GM12878 (cell line): ENCODE data around the gene PINK1. TPM values are rescaled to one million over a fixed set of nuclear protein-coding genes. Genes with fewer than 3 reads are reported as not detected.

Experiments
- ATAC-seq: fragments of 200-7000 bp; cut with Tn5 transposase; 3 replicates; pipeline ENCODE4 v1.9.1; 2020; ENCODE audit warnings: mild to moderate bottlenecking, moderate library complexity
- BruUV-seq: library from RNA; stranded (reverse); fragments of 400-500 nt; replicated peaks from 2 replicates; lab custom pipeline; 2021; lab: Mats Ljungman, UMichigan
- CTCF ChIA-PET: fragments of 300-600 bp; sonication (Branson Sonifier 250); formaldehyde crosslinking; extraction: SDS; loops from one replicate; lab custom pipeline; 2021; ENCODE audit warnings: inconsistent platforms; lab: Yijun Ruan, JAX
- POLR2A ChIA-PET: fragments of 350-600 bp; formaldehyde crosslinking; extraction: SDS; loops from one replicate; lab custom pipeline; 2021; ENCODE audit warnings: inconsistent platforms; lab: Charles Lee
- RAD21 ChIA-PET: fragments of 300-600 bp; sonication (Branson Sonifier 250); formaldehyde crosslinking; loops from one replicate; lab custom pipeline; 2023; ENCODE audit warnings: antibody characterized with exemption; ENCODE audit not compliant: unreplicated experiment; lab: Charles Lee
- SMC1A ChIA-PET: fragments of 300-600 bp; sonication (Branson Sonifier 250); formaldehyde crosslinking; loops from one replicate; lab custom pipeline; 2023; ENCODE audit not compliant: unreplicated experiment, uncharacterized antibody; lab: Charles Lee
- DNase-seq: peaks from one replicate; pipeline ENCODE4 v3.0.0-alpha.2; 2011; ENCODE audit warnings: low read depth, low spot score
- FAIRE-seq: peaks from 3 replicates; lab custom pipeline; 2011; peaks lifted over from hg19 to GRCh38; lab: Jason Lieb, UNC
- H2AFZ ChIP-seq: 2 replicates; pipeline ENCODE4 v1.6.0; 2011; ENCODE audit warnings: low read depth, low read length, control low read depth; ENCODE audit not compliant: control insufficient read depth
- H3K27ac ChIP-seq: 2 replicates; pipeline ENCODE4 v1.5.1; 2011; ENCODE audit warnings: control low read depth; ENCODE audit not compliant: control insufficient read depth, insufficient read depth
- H3K27me3 ChIP-seq, 2 experiments: replicated peaks in 1 of 2; 2 replicates each; pipeline versions ENCODE4 v1.6.0 to v1.6.1; 2011; ENCODE audit warnings: low read length in 1 of 2; ENCODE audit not compliant: control insufficient read depth in 2 of 2, insufficient read depth in 2 of 2
- H3K36me3 ChIP-seq, 2 experiments: 2 replicates each; pipeline ENCODE4 v1.5.1; 2011; ENCODE audit warnings: low read length in 1 of 2; ENCODE audit not compliant: control insufficient read depth in 2 of 2, insufficient read depth in 2 of 2
- H3K4me1 ChIP-seq: 2 replicates; pipeline ENCODE4 v1.6.1; 2011; ENCODE audit warnings: mild to moderate bottlenecking, low read length, moderate library complexity, mixed read lengths; ENCODE audit not compliant: control insufficient read depth, insufficient read depth
- H3K4me2 ChIP-seq: 2 replicates; pipeline ENCODE4 v1.6.0; 2011; ENCODE audit warnings: control low read depth; ENCODE audit not compliant: control insufficient read depth, insufficient read depth
- H3K4me3 ChIP-seq: fragments of 200-600 bp; sonication (generic); 2 replicates; pipeline ENCODE4 v1.5.1; 2016
- H3K79me2 ChIP-seq: 2 replicates; pipeline ENCODE4 v1.6.0; 2011; ENCODE audit warnings: low read length; ENCODE audit not compliant: control insufficient read depth, insufficient read depth
- H3K9ac ChIP-seq: 2 replicates; pipeline ENCODE4 v1.8.0; 2011; ENCODE audit warnings: low read length, control low read depth, mixed read lengths; ENCODE audit not compliant: control insufficient read depth, insufficient read depth
- H3K9me3 ChIP-seq: replicated peaks from 3 replicates; pipeline ENCODE4 v1.5.1; 2011; ENCODE audit warnings: mild to moderate bottlenecking, low read length; ENCODE audit not compliant: control insufficient read depth, insufficient read depth
- H4K20me1 ChIP-seq: 2 replicates; pipeline ENCODE4 v1.6.0; 2011; ENCODE audit not compliant: control insufficient read depth, insufficient read depth
- BCL11A ChIP-seq: IDR thresholded peaks from 2 replicates; pipeline ENCODE4 v1.6.1; 2011; ENCODE audit warnings: low read depth, low read length
- CREB1 ChIP-seq: IDR thresholded peaks from 2 replicates; pipeline ENCODE4 v1.6.1; 2012; ENCODE audit warnings: low read depth, mild to moderate bottlenecking, inconsistent platforms
- EED ChIP-seq: sonication (generic); IDR thresholded peaks from 2 replicates; pipeline ENCODE4 v1.6.1; 2016; ENCODE audit warnings: antibody characterized with exemption, low read depth
- ESRRA ChIP-seq: IDR thresholded peaks from 2 replicates; pipeline ENCODE4 v1.6.1; 2012; ENCODE audit warnings: mild to moderate bottlenecking, low read length, improper control_type of control experiment
- GATAD2B ChIP-seq: fragments of 450-650 bp; conservative IDR thresholded peaks from 2 replicates; pipeline ENCODE4 v1.6.1; 2017; ENCODE audit warnings: low read depth, mild to moderate bottlenecking, moderate library complexity
- HDAC6 ChIP-seq: fragments of 200-600 bp; sonication (generic); IDR thresholded peaks from one replicate; pipeline ENCODE4 v1.8.0; 2017; ENCODE audit warnings: antibody characterized with exemption; ENCODE audit not compliant: unreplicated experiment
- HDGF ChIP-seq: fragments of 450-650 bp; IDR thresholded peaks from 2 replicates; pipeline ENCODE4 v1.6.1; 2016; ENCODE audit warnings: antibody characterized with exemption
- IRF4 ChIP-seq: IDR thresholded peaks from 2 replicates; pipeline ENCODE4 v1.6.1; 2011; ENCODE audit warnings: low read depth, low read length
- MYC ChIP-seq: IDR thresholded peaks from 2 replicates; pipeline ENCODE4 v1.6.1; 2011; ENCODE audit warnings: mild to moderate bottlenecking, low read length, moderate library complexity, inconsistent platforms; ENCODE audit not compliant: insufficient read depth, insufficient replicate concordance, insufficient read length, severe bottlenecking
- NBN ChIP-seq: fragments of 450-650 bp; IDR thresholded peaks from 2 replicates; pipeline ENCODE4 v1.6.1; 2016
- NR2F1 ChIP-seq: fragments of 450-650 bp; conservative IDR thresholded peaks from 2 replicates; pipeline ENCODE4 v1.6.1; 2017; ENCODE audit warnings: mild to moderate bottlenecking
- SMAD1 ChIP-seq: fragments of 450-650 bp; IDR thresholded peaks from 2 replicates; pipeline ENCODE4 v1.6.1; 2018; ENCODE audit warnings: mild to moderate bottlenecking, low read depth; ENCODE audit not compliant: partially characterized antibody
- SREBF1 ChIP-seq: IDR thresholded peaks from 2 replicates; pipeline ENCODE4 v1.6.1; 2012; ENCODE audit warnings: mild to moderate bottlenecking, low read length
- YY1 ChIP-seq: IDR thresholded peaks from 2 replicates; pipeline ENCODE4 v1.6.1; 2011; ENCODE audit warnings: low read depth, mild to moderate bottlenecking, low read length
- WGBS: methylation state at CpG from one replicate; pipeline ENCODE4 v1.1.6; 2016; ENCODE audit warnings: low lambda C conversion rate; ENCODE audit not compliant: insufficient replicate concordance, insufficient coverage; ENCODE audit errors: missing lambda C conversion rate; 5-methylcytosine and 5-hydroxymethylcytosine counted together
- in situ Hi-C: fragments of 300-500 bp; cut with MboI; formaldehyde crosslinking; loops from 9 replicates; pipeline ENCODE4 v1.14.3; 2018; ENCODE audit warnings: mixed read lengths
- intact Hi-C: fragments of 100-400 bp; cut with micrococcal nuclease; formaldehyde crosslinking; loops from one replicate; pipeline ENCODE4 v1.14.2; 2022; ENCODE audit not compliant: unreplicated experiment
- polyA plus RNA-seq, 11 experiments: library from polyadenylated mRNA; depleted of rRNA in 4 of 11; unstranded in 6 of 11; stranded (reverse) in 5 of 11; fragments of >200 nt; fragmentation: Nextera tagmentation in 4 of 11; fragmentation: Illumina TruSeq in 1 of 11; extraction: Ambion mirVana in 4 of 11; extraction: Trizol in 1 of 11; gene quantifications; 1 replicate in 1 of 11; 2 replicates in 10 of 11; pipeline versions ENCODE4 v1.2.1 to v1.2.3, GENCODE V29; 2011 to 2016; ENCODE audit warnings: inconsistent platforms in 2 of 11, missing spikeins in 2 of 11, low read depth in 1 of 11
- total RNA-seq, 4 experiments: library from RNA; depleted of rRNA in 3 of 4; stranded (reverse); fragments of >200 nt in 3 of 4; fragmentation: Illumina TruSeq in 1 of 4; extraction: Trizol in 1 of 4; gene quantifications; 2 replicates each; pipeline versions ENCODE4 v1.2.1 to v1.2.3, GENCODE V29; 2013 to 2021
- TF ChIP-seq, protein P1 (sequence below): IDR thresholded peaks from 2 replicates; pipeline ENCODE4 v1.6.1; 2011; ENCODE audit warnings: borderline replicate concordance, low read depth, mild to moderate bottlenecking, moderate library complexity, low read length; ENCODE audit not compliant: insufficient read depth, poor library complexity, severe bottlenecking
- TF ChIP-seq, protein P2 (sequence below): fragments of 450-650 bp; IDR thresholded peaks from 2 replicates; pipeline ENCODE4 v1.6.1; 2018; ENCODE audit warnings: borderline replicate concordance, mild to moderate bottlenecking; ENCODE audit not compliant: partially characterized antibody
- TF ChIP-seq, protein P3 (sequence below): IDR thresholded peaks from 2 replicates; pipeline ENCODE4 v1.6.1; 2012; ENCODE audit warnings: low read depth, low read length, improper control_type of control experiment

The PINK1 gene
- total and polyA plus RNA-seq, 10 of the 15 experiments (the other 5 are each of a cell fraction or from before 2014, with no cell fraction given), result 0.42 to 4.4 (median 1.9) TPM; not detected in 1

DNA sequence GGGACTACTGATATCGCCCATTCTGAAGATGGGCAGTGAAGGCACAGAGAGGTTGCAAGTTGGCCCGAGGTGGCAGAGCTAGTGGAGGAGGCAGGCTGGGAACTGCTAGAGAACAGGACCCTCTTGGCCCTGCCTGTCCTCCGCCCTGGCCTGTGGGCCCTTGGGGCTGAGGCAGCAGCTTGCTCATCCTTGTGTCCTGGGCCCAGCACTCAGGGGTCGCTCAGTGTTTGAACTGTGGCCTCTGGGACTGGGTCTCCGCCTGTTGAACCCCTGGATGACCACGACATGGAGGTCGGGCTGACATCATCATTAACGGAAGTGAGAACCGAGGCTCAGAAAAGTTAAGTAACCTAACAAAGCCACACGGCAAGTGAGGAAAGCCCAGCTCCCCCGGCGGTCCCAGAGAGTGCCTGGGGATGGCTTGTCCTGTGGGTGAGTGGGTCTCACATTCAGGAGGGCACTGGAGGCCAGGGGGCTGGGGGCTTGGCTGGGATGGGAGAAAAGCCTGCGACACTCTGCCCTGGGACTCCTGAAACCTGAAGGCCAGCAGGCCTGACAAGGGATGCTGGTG, 50.9 kb downstream of the PINK1 start:
- BruUV-seq, result no TSS peak
- Histone ChIP-seq H3K9me3 (no peaks in the 10 kb centered on the region), H4K20me1 (no peaks in the 10 kb centered on the region), H3K9ac (no peak overlapping the region), H2AFZ (no peak overlapping the region), H3K4me3 (no peak overlapping the region), H3K4me1 (no peaks in the 10 kb centered on the region), H3K79me2 (no peaks in the 10 kb centered on the region), H3K27ac (no peak overlapping the region), H3K27me3 (peaks cover 2 to 3% of the 10 kb centered on the region in 2 experiments), H3K36me3 (no peaks in the 10 kb centered on the region), H3K4me2 (no peak overlapping the region)
- ChIA-PET SMC1A (no interaction called here), CTCF (no interaction called here), RAD21 (no interaction called here), POLR2A (no interaction called here)
- intact Hi-C loops (no loop called here), in situ Hi-C loops (no loop called here)
- WGBS, result 36% methylated on average over 12 of the region's 13 CpGs
- DNase-seq (no peak), ATAC-seq (no peak), FAIRE-seq (no peak)
- TF ChIP-seq ESRRA (no peak), NR2F1 (no peak), SREBF1 (no peak), HDAC6 (no peak), BCL11A (no peak), IRF4 (no peak), MYC (no peak), GATAD2B (no peak), NBN (no peak), SMAD1 (no peak), HDGF (no peak), YY1 (no peak), CREB1 (no peak), EED (no peak)
- TF ChIP-seq, protein P1, sequence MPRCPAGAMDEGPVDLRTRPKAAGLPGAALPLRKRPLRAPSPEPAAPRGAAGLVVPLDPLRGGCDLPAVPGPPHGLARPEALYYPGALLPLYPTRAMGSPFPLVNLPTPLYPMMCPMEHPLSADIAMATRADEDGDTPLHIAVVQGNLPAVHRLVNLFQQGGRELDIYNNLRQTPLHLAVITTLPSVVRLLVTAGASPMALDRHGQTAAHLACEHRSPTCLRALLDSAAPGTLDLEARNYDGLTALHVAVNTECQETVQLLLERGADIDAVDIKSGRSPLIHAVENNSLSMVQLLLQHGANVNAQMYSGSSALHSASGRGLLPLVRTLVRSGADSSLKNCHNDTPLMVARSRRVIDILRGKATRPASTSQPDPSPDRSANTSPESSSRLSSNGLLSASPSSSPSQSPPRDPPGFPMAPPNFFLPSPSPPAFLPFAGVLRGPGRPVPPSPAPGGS, result no peak
- TF ChIP-seq, protein P2, sequence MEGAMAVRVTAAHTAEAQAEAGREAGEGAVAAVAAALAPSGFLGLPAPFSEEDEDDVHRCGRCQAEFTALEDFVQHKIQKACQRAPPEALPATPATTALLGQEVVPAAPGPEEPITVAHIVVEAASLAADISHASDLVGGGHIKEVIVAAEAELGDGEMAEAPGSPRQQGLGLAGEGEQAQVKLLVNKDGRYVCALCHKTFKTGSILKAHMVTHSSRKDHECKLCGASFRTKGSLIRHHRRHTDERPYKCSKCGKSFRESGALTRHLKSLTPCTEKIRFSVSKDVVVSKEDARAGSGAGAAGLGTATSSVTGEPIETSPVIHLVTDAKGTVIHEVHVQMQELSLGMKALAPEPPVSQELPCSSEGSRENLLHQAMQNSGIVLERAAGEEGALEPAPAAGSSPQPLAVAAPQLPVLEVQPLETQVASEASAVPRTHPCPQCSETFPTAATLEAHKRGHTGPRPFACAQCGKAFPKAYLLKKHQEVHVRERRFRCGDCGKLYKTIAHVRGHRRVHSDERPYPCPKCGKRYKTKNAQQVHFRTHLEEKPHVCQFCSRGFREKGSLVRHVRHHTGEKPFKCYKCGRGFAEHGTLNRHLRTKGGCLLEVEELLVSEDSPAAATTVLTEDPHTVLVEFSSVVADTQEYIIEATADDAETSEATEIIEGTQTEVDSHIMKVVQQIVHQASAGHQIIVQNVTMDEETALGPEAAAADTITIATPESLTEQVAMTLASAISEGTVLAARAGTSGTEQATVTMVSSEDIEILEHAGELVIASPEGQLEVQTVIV, result no peak
- TF ChIP-seq, protein P3, sequence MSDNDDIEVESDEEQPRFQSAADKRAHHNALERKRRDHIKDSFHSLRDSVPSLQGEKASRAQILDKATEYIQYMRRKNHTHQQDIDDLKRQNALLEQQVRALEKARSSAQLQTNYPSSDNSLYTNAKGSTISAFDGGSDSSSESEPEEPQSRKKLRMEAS, result no peak
